Measurements from ENCODE around the gene SLC25A25. TPM values are rescaled to one million over a fixed set of nuclear protein-coding genes. Genes with fewer than 3 reads are reported as not detected.

The SLC25A25 gene
- total RNA-seq, 1 donor: 47.5 TPM

- DNase-seq (ENCODE audit: low read depth): no peak
- TF ChIP-seq, protein P1, sequence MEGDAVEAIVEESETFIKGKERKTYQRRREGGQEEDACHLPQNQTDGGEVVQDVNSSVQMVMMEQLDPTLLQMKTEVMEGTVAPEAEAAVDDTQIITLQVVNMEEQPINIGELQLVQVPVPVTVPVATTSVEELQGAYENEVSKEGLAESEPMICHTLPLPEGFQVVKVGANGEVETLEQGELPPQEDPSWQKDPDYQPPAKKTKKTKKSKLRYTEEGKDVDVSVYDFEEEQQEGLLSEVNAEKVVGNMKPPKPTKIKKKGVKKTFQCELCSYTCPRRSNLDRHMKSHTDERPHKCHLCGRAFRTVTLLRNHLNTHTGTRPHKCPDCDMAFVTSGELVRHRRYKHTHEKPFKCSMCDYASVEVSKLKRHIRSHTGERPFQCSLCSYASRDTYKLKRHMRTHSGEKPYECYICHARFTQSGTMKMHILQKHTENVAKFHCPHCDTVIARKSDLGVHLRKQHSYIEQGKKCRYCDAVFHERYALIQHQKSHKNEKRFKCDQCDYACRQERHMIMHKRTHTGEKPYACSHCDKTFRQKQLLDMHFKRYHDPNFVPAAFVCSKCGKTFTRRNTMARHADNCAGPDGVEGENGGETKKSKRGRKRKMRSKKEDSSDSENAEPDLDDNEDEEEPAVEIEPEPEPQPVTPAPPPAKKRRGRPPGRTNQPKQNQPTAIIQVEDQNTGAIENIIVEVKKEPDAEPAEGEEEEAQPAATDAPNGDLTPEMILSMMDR (IDR thresholded peaks at IDR 0.05; ENCODE audit: insufficient read depth, low read depth, low read length): no peak
- no peak overlapping the region for H3K4me3 ChIP-seq (ENCODE audit: low read depth, low read length)
These were observed 50.4 kb downstream of the SLC25A25 start for GRCh38 chr9:128118472-128118857.

DNA sequence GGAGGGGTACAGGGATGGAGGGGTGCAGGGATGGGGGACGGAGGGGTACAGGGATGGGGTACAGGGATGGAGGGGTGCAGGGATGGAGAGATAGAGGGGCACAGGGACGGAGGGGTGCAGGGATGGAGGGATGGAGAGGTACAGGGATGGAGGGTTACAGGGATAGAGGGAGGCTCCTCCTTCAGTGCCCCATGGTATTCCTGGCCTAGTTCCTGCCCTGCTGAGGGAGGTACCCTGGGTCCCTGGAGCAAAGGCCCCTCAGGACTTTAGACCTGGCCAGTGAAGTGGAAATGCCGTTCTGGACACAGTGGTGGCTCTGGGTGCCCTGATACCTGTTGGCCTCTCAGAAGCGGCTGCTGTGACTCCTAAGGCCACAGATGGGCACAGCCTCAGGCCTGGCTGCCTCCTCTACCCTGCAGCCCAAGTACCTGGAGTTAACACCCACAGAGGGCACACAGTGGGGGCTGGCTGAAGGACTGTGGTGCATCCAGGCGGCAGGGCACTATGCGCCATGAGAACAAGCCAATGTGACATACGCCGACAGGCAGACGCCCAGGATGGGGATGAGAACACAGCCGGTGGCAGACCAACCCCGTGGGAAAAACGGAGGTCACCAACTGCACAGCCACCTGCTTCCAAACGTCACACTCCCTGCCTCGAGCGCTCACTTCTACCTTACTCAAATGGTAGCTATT lies 51.1 kb downstream of the SLC25A25 start:
- TF ChIP-seq, protein P1 (IDR thresholded peaks at IDR 0.05; ENCODE audit: insufficient read depth, low read depth, low read length): no peak
- DNase-seq (ENCODE audit: low read depth): no peak
- no peak overlapping the region for H3K4me3 ChIP-seq (ENCODE audit: low read depth, low read length)

DNA sequence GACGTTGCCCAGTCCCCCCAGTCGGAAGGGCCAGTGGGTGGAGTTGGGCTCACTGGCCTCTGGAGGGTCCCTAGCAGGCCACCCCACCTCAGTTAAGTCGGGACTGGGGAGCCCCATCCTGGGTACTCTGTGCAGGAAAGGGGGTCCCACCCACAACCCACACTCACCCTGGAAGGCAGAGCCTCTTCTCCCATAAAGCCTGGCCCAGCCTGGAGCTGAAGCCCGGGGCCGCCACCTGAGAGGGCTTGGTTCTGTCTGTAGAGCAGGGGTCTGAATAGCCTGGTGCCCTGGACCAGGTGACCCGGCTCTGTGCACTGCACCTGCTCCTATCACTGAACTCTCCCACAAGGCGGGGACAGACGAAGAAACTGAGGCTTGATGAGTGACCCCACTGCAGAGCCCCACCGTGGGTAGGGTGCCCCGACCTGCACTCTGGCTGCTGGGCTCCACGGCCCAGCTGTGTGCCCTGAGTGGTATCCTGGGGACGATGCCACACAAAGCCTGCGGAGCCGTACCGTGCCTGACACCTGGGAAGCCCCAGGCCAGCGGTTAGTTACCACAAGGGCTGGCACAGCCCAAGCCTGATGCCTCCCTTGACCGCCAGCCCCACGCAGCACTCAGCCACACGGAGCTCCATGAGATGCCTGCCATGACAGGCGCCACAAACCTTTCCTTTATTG lies 52.2 kb downstream of the SLC25A25 start:
- no peak overlapping the region for H3K4me3 ChIP-seq (ENCODE audit: low read depth, low read length)
- no peak for DNase-seq (ENCODE audit: low read depth)
- TF ChIP-seq, protein P1 (IDR thresholded peaks at IDR 0.05; ENCODE audit: insufficient read depth, low read depth, low read length): no peak

GRCh38 chr9:128120741-128121465 lies 52.9 kb downstream of the SLC25A25 start:
- TF ChIP-seq, protein P1 (IDR thresholded peaks at IDR 0.05; ENCODE audit: insufficient read depth, low read depth, low read length): no peak
- H3K4me3 ChIP-seq (ENCODE audit: low read depth, low read length): no peak overlapping the region
- no peak for DNase-seq (ENCODE audit: low read depth)

- TF ChIP-seq, protein P1 (IDR thresholded peaks at IDR 0.05; ENCODE audit: insufficient read depth, low read depth, low read length): no peak
- H3K4me3 ChIP-seq (ENCODE audit: low read depth, low read length): no peak overlapping the region
- DNase-seq (ENCODE audit: low read depth): no peak
These were observed 53.4 kb downstream of the SLC25A25 start for GRCh38 chr9:128121466-128121810.

- TF ChIP-seq, protein P1 (IDR thresholded peaks at IDR 0.05; ENCODE audit: insufficient read depth, low read depth, low read length): no peak
- no peak overlapping the region for H3K4me3 ChIP-seq (ENCODE audit: low read depth, low read length)
- DNase-seq (ENCODE audit: low read depth): no peak
These were observed 54.1 kb downstream of the SLC25A25 start for GRCh38 chr9:128121924-128122808.
